Measurements from ENCODE around the gene CABP7. TPM values are rescaled to one million over a fixed set of nuclear protein-coding genes. Genes with fewer than 3 reads are reported as not detected.

CABP7 gene
- total and polyA plus RNA-seq, 2 of the 13 experiments (the other 11 are each of a cell fraction or from before 2014, with no cell fraction given): 0.08 TPM; not detected in 1

DNA sequence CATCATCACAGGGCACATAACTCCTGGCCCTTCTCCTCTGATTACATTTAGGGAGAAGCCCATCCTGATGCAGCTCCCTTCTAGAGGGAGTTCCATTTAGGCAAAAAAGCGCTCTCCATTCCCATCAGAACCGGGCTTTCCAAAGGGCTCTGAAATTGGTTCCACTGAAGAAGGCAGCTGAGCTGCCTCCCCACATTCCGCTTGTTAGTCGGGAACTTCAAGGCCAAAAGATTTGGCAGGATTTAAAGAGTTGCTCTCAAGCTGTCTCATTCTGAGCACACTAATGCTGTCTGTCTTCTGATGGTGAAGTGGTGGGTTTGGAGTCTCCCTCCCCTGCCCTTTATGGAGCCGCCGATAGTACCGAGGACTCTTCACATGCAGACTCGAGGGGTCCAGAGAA, 26.6 kb upstream of the CABP7 start:
- WGBS (ENCODE audit: low lambda C conversion rate): 79% methylated on average over 8 of the region's 8 CpGs
- intact Hi-C loops (cut with micrococcal nuclease; ENCODE audit: unreplicated experiment): no loop called here
- Histone ChIP-seq H4K20me1 (ENCODE audit: insufficient read depth, low read length) (no peaks in the 10 kb centered on the region), H3K4me3 (replicated peaks in 1 of 3; ENCODE audit: insufficient read depth in 1 of 3, low read depth in 2 of 3, low read length in 3 of 3) (no peak overlapping the region), H3K79me2 (ENCODE audit: insufficient read depth, low read length) (no peaks in the 10 kb centered on the region), H3K27me3 (ENCODE audit: control insufficient read depth in 1 of 2, insufficient read depth in 2 of 2, low read length in 2 of 2) (no peaks in the 10 kb centered on the region; a peak in 1 of 5 replicates), H3K36me3 (replicated peaks in 1 of 2; ENCODE audit: control insufficient read depth in 1 of 2, insufficient read depth in 2 of 2, low read length in 2 of 2) (peaks cover 6 to 8% of the 10 kb centered on the region in 2 experiments; a peak in 4 of 5 replicates), H3K4me1 (ENCODE audit: insufficient read depth, low read length) (no peaks in the 10 kb centered on the region), H3K9me3 (ENCODE audit: low read length) (no peaks in the 10 kb centered on the region), H2AFZ (ENCODE audit: low read length) (no peak overlapping the region), H3K4me2 (ENCODE audit: low read depth, low read length) (no peak overlapping the region), H3K9ac (ENCODE audit: insufficient read depth, low read depth, low read length) (no peak overlapping the region), H3K27ac (ENCODE audit: extremely low read length, insufficient read depth, low read length) (no peak overlapping the region)
- CTCF ChIA-PET (ENCODE audit: low intra/inter-chr PET ratio, low total read pairs): no interaction called here
- BruUV-seq (replicated peaks): no TSS peak
- DNase-seq (ENCODE audit: low spot score): no peak
- no peak for ATAC-seq
- in situ Hi-C loops (cut with HindIII; ENCODE audit: extremely low pct_ligation_motif_present, low pct_unique_long_range_greater_than_20kb): no loop called here
- FAIRE-seq: no peak
- POLR2A ChIA-PET: no interaction called here
- TF ChIP-seq, protein P1, sequence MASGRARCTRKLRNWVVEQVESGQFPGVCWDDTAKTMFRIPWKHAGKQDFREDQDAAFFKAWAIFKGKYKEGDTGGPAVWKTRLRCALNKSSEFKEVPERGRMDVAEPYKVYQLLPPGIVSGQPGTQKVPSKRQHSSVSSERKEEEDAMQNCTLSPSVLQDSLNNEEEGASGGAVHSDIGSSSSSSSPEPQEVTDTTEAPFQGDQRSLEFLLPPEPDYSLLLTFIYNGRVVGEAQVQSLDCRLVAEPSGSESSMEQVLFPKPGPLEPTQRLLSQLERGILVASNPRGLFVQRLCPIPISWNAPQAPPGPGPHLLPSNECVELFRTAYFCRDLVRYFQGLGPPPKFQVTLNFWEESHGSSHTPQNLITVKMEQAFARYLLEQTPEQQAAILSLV (CRISPR knock-in tag; IDR thresholded peaks at IDR 0.05; ENCODE audit: borderline replicate concordance): no peak
- TF ChIP-seq KDM3A (CRISPR knock-in tag; IDR thresholded peaks at IDR 0.05; ENCODE audit: low read depth): no peak
- no peak for TF ChIP-seq ATF7-NPFF (CRISPR knock-in tag; IDR thresholded peaks at IDR 0.05; ENCODE audit: low read depth)
- TF ChIP-seq DMAP1 (CRISPR knock-in tag; IDR thresholded peaks at IDR 0.05): no peak
- no peak for TF ChIP-seq ZNF224 (CRISPR knock-in tag; IDR thresholded peaks at IDR 0.05)
- no peak for TF ChIP-seq ZNF124 (CRISPR knock-in tag; IDR thresholded peaks at IDR 0.05)
- TF ChIP-seq ZNF550 (CRISPR knock-in tag; IDR thresholded peaks at IDR 0.05; ENCODE audit: borderline replicate concordance): no peak
- no peak for TF ChIP-seq TCF12 (IDR thresholded peaks at IDR 0.05)
- TF ChIP-seq TCF12 (CRISPR knock-in tag; IDR thresholded peaks at IDR 0.05): no peak
- TF ChIP-seq ZNF557 (CRISPR knock-in tag; IDR thresholded peaks at IDR 0.05): no peak
- TF ChIP-seq, protein P2, sequence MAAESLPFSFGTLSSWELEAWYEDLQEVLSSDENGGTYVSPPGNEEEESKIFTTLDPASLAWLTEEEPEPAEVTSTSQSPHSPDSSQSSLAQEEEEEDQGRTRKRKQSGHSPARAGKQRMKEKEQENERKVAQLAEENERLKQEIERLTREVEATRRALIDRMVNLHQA (CRISPR knock-in tag; IDR thresholded peaks at IDR 0.05): no peak
- no peak for TF ChIP-seq FOXK2 (IDR thresholded peaks at IDR 0.05)
- no peak for TF ChIP-seq EHMT2 (IDR thresholded peaks at IDR 0.05; ENCODE audit: borderline replicate concordance, low read depth, low read length)
- TF ChIP-seq, protein P3, sequence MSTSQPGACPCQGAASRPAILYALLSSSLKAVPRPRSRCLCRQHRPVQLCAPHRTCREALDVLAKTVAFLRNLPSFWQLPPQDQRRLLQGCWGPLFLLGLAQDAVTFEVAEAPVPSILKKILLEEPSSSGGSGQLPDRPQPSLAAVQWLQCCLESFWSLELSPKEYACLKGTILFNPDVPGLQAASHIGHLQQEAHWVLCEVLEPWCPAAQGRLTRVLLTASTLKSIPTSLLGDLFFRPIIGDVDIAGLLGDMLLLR (CRISPR knock-in tag; IDR thresholded peaks at IDR 0.05): no peak
- TF ChIP-seq ARID2 (CRISPR knock-in tag; IDR thresholded peaks at IDR 0.05; ENCODE audit: borderline replicate concordance): no peak
- no peak for TF ChIP-seq ZNF205 (CRISPR knock-in tag; IDR thresholded peaks at IDR 0.05)
- TF ChIP-seq, protein P4, sequence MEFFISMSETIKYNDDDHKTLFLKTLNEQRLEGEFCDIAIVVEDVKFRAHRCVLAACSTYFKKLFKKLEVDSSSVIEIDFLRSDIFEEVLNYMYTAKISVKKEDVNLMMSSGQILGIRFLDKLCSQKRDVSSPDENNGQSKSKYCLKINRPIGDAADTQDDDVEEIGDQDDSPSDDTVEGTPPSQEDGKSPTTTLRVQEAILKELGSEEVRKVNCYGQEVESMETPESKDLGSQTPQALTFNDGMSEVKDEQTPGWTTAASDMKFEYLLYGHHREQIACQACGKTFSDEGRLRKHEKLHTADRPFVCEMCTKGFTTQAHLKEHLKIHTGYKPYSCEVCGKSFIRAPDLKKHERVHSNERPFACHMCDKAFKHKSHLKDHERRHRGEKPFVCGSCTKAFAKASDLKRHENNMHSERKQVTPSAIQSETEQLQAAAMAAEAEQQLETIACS (CRISPR knock-in tag; IDR thresholded peaks at IDR 0.05): no peak
- TF ChIP-seq ZNF382 (CRISPR knock-in tag; IDR thresholded peaks at IDR 0.05; ENCODE audit: borderline replicate concordance): no peak
- no peak for TF ChIP-seq ZNF20 (CRISPR knock-in tag; IDR thresholded peaks at IDR 0.05)
- TF ChIP-seq KLF6 (CRISPR knock-in tag; IDR thresholded peaks at IDR 0.05): no peak
- TF ChIP-seq KMT2B (CRISPR knock-in tag; IDR thresholded peaks at IDR 0.05): no peak
